NCI-H2029 treated with DMSO at 0.1 percent for 48 hours (cell line): Measurements from ENCODE around the gene ABCA9.

Experiments used
- DNase-seq: peaks from one replicate; lab custom pipeline; 2025; lab: John Stamatoyannopoulos, UW

The ABCA9 gene

DNA sequence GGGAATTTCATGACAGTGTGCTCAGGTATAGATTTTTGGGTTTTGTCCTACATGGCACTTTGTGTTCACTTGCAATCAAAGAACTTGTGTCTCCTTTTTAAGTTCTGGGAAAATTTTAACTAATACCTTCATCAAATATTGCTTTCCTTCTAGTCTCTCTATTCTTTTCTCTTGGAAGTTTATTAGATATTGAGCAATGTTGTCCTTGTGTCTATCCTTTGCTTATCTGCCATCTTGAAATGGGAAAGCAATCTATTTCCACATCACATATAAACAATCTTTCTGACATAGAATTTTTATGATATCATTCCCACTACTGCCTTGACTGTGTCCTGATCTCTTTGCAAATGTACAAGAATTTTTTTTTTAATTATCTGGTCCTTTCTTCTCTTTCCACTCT is 4.4 kb upstream of the ABCA9 start:
- no peak for DNase-seq

DNA sequence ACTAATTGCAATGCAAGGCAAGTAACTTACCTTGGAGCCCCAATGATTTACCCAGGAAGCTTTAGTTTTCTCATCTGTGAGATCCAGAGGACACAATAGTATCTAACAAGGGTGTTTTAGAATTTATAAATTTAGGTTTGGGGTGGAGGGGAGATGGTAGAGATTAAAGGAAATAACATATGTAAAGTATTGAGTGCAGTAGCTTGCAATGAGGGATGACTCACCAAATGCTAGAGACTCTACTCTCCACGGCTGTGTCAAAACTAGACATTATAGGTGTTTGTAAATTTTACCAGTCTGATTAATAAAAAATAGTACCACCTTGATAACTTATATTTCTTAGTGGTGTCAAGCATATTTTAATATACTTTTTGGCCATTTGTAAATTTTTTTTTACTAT is 3.7 kb upstream of the ABCA9 start:
- DNase-seq, result no peak

DNA sequence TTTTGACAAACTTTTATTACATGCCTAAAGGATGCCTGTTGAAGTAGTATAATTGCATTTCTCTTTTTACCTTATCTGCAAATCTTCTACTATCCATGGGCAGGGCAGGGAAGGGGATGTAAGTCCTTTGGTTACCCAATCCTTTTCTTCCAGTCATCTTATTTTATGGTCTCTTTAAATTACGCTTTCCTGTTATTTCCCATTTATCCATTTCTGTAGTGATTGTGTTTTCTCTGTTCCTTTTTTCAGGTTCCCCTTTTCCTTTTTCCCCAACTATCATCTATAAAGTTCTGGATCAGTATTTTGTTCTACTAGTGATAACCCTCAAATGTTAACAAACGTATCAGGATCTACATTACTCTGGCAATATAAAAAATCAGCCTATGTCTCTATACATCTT is 3.3 kb upstream of the ABCA9 start:
- no peak for DNase-seq

DNA sequence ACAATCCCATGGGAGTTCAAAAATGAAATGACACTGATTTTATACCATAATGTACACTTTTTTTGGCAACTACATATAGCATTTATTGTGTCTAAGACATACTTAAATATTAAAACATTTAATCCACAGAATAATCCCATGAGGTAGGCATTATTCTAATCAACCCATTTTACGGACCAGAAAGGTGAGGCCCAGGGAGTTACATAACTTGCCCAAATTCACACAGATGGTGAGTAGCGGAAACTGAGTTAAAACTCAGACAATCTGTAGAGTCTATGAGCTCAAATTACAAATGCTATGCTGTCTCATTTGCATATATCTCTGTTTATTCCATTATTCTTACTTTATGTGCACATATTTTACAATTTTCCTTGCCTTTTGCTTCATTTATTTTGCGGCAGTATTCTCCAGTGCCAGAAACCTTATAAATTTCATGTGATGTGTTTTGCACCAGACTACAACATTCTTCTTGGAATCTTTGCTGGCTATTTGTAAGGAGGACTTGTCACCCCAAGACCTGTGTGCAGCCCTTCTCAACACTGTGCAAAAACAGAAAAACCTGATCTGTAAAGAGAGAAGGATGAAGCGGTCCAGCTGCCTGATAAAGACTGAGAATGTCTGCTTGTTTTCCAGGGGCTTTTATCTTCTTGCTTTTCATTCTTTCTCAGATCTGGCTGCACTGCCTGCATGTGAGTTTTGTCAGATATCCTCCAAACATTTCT is 2.3 kb upstream of the ABCA9 start:
- no peak for DNase-seq

DNA sequence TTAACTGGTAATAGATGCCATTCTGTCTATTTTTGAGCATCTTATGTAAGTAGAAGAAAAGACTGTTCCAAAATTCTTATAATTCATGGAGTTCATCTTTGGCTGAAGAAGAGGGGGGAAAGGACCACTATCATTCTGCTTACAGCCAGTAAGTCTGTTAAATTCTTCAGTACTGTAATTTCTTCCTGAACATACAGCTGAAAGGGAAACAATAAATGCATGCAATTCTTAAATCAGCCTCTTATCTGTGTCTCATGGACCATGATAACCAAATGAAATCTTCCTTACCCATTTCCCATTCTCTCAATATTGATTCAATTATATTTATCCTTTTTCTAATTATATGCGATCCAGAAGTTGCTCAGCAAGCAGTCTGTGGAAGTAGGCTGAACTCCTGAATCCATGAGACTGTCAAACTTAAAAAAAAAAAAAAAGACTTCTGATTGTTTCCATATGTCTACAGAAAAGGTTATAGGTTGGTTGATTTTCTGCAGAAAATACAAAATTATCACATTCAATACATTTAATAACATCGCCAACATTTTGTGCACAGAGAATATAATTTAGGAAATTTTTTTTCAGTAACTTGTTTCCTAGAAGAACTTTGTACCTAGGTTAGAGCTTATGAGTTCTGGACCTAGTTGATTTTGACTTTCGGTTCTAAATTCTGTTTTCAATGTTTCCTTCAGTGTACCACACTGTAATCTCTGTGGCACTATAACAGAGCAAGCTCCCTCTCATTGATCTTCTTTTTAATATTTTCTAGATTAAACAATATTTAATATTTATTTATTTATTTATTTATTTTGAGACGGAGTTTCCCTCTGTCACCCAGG is 1.2 kb upstream of the ABCA9 start:
- DNase-seq, result no peak

DNA sequence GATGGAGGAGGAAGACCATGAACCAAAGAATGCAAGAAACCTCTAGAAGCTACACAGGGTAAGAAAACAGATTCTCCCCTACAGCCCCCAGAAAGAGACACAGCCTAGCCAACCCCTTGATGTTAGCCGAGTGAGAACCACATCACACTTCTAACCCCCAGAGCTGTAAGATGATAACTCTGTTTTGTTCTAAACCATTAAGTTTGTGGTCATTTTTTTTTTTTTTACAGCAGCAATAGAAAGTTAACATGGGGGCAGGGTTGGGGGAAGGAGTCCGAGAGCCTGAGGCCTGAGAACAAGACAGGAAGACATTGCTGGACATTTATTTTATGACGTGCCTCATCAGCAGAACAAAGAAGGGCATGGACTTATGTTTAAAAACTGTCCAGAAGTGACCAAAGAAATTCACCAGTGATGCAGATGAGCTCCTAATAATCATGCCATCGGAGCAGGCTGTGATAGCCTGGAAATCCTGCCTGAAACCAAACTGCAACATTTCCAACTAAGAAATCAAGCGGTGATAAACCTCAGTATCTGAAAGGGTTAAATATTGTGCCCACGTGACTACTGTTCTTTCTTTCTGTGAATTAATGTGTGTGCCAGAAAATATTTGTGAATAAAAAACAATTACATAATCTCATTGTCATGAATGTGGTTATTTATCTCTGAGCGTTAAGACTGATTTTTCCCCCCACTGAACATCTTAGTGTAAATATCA is 1.1 kb downstream of the ABCA9 start:
- no peak for DNase-seq

DNA sequence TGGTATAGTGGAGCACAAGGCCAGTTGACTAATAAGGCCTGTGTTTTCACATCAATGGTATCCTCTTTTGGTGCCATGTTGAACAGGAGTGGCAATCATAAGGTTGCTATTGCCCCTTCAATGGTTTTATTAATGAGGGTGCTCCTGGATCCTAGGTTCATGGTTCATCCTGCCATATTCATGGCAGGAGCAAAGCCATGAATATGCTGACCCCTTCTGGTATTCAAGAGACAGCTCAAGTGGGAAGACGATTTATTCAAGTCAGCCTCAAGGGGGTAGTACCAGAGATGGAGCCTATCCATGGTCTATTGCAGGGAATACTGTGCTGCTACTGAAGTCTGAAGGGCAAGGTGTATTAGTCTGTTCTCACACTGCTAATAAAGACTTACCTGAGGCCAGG is 2.6 kb downstream of the ABCA9 start:
- DNase-seq, result no peak

DNA sequence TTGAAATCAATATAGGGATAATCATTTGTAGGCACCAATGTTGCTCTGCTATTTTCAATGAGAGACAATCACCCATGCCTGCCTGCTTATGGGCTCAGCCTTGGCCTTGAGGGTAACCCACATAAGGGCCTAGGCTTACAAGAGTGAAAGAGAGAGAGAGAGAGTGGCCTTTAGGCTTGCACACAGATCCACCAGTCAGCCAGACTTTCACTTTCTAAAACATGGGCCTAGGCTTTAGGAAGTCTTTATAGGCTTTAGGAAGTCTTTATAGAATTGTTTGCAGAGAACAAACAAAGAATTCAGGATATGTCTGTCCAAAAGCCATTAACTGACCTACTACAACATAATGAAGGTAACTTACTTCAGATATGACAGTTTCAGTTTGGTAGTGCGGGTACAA is 3.4 kb downstream of the ABCA9 start:
- no peak for DNase-seq

DNA sequence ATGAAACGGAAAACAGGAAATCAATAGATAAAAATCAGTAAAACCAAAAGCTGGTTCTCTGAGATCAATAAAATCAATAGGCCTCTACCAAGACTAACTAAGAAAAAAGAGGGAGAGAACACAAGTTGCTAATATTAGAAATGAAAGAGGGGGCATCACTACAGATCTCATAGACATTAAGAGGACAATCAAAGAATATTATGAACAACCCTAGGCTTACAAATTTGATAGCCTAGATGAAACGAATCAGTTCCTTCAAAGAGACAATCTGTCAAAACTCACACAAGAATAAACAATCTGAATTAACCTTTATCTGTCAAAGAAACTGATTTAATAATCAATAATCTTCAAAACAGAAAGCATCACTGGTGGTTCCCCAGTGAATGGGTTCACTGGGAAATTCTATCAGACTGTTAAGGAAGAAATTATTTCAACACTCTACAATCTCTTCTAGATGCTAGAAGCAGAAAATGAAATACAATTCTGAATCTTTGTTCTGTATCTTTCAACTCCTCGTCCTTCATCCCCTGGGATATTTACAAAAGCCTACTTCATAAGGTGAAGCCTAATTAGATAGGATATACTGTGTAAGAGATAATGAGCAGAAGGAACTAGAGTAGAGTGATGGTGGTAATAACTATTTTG is 4.4 kb downstream of the ABCA9 start:
- no peak for DNase-seq

DNA sequence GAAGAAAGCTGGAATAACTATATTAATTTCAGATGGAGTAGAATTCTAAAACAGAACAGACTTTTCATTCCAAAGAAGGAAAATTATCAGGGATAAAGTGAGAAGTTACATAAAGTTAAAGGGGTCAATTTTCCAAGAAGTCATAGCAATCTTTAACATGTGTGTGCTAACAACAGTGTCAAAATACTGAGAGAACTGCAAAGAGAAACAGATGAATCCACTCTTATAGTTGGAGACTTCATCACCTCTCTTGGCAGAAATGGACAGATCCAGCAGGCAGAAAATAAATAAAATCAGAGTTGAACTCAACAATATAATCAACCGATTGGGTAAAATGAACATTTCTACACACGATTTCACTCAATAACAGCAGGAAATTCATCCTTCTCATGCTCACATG is 5.4 kb downstream of the ABCA9 start:
- no peak for DNase-seq

DNA sequence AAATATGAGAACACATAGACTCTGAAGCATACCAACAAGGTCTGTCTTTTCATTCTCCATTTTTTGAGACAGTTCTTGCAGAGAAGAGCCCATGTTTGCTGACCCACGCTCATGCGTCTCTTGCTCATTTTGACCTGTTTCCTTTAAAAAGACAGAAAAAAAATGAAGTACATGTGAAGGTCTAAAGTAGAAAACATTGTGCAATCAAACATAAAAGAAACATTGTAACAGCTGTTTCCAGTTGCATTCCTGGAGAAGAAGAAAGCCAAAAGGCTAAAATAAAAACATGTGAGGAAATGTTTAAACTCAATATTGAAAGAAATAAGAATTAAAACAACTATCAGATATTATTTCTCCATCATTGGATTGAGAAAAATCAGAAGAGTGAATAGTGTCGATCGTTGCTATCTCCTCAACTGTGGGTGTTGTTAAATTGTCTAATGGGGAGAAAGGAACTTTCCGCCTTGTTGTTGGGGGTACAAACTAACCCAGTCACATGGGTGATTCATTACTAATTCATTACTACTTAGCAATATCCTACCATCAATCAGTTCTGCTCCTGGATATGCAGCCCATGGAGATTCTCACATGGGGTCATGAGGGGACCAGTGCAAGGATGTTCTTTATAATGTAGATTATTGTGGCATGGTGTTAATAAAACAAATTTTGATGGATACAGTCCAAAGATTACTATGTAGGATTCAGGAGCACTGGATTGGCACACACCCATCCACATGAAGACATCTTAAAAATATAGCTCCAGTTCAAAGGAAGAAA is 9.5 kb downstream of the ABCA9 start:
- DNase-seq, result no peak

DNA sequence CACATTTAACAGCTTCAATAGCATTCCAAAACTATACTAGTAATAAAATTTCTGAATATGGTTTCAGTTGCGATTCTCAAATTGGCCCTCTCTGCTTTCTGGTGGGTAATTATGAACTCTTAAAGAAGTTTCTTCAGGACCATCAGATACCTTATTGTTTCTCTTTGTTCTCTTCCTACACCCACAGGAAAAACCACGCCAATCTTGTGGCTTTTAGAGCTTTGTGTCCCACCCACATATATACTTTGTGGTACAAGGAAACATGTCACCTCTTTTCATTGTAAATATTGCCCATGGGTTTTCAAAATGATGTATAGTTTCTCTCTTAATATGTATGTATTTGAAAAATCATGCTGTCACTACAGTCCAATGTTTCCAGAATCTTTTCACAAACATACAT is 12.1 kb downstream of the ABCA9 start:
- DNase-seq, result no peak

DNA sequence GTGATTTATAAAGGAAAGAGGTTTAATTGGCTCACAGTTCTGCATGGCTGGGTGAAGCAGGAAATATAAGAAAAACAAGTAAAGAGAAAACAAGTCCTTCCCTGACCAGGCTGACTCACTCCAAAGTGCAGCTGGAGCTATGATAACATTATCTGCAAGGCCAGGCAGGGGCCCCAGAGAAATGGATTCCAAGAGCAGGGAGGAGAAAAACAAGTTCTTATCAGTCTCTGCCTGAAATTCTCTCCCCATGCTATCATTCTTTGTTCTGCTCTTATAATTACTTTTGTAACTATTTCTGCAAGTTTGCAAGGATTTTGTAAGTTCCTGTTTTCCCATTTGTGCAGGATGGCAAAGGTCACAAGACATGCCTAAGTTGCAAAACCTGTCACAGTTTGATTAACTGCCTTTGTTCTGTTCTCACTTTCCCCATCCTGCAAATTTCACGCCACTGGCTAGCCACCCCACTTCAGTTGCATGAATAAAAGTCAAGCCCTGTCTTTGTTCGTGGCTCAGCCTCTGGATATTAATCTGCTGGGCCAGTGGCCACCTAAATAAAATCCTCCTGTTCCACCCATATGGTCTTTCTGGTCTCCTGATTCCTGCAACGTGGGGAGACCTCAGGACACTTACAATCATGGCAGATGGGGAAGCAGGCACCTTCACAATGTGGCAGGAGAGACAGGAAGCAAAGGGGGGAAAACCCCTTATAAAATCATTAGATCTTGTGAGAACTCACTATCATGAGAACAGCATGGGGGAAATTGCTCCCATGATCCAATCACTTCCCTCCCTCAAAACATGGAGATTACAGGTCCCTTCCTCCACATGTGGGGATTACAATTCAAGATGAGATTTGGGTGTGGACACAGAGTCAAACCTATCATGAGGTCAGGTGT is 13.1 kb downstream of the ABCA9 start:
- DNase-seq, result no peak

DNA sequence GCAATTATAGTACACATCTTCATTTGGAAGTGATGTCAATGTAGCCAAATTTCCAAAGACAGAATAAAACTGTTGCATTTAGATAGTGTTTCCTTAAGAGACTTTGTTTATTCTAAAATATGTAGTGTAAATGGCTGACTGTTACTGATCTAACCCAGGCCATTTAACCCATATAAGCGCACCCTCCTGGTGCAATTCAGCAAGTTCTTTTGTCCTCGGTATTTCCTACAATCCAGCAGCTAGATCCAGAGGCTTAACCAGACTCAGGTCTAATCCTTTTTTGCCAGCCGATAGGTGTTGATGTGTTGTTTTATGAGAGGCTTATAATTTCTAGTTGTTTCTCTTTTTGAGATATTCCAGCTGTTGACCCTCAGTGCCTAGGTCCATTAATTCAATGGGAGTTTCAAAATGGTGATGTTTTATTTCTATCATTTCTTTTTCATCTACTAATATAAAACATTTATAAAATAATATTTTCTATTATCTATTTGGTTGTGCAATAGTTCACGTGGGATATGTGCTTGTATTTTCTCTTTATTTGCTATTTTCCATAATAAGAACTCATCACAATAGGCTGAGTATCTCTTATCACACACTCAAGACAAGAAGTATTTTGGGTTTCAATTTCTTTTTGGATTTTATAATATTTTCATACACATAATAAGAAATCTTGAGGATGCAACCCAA is 14.5 kb downstream of the ABCA9 start:
- no peak for DNase-seq

DNA sequence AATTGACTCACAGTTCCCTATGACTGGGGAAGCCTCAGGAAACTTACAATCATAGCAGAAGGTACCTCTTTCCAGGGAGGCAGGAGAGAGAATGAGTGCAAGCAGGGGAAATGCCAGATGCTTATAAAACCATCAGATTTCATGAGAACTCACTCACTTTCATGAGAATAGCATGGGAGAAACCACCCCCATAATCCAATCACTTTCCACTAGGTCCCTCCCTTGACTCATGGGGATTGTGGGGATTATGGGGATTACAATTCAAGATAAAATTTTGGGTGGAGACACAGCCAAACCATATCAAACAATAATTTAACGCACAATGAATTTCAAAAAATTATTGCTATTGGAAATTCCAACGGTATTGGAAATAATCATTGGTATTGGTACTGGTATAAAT is 15.1 kb downstream of the ABCA9 start:
- DNase-seq, result no peak

DNA sequence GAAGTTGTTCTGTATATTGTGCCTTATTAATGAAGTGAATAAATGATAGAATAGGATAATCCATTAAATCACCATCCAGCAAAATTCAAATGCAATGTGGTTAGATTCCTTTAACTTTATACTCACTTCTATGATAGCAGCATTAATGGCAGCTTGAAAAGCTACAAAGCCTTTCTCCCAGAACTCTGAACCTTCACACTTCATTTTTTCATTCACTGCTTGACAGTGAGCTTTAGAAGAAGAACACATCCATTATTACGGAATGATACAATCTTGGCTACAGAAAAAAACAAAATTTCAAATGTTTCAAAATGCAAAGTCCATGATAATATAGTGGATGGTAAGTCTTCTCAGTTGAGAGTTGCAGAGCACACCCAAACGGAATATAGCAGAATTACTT is 16.4 kb downstream of the ABCA9 start:
- no peak for DNase-seq

DNA sequence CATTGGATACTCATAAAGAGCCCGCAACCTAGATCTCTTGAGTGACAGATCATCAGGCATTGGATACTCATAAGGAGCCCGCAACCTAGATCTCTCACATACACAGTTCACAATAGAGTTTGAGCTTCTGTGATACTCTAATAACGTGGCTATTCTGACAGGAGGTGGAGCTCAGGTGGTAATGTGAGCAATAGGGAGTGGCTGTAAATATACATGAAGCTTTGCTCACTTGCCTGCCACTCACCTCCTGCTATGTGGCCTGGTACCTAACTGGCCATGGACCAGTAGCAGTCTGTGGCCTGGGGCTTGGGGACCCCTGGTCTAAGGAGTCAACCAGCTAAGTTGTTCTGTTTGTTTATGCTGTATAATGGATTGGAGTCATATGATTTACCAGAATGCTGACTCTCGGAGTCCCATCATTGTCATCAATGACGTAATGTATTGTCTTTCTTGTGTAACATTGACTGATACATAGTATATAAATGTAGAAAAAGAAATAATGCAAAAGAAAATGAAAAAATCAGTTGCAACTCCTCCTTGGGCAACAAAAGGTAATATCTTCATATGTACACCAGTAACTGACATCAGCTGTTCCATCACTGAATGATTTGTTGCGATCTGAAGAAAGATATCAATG is 17.5 kb downstream of the ABCA9 start:
- no peak for DNase-seq

DNA sequence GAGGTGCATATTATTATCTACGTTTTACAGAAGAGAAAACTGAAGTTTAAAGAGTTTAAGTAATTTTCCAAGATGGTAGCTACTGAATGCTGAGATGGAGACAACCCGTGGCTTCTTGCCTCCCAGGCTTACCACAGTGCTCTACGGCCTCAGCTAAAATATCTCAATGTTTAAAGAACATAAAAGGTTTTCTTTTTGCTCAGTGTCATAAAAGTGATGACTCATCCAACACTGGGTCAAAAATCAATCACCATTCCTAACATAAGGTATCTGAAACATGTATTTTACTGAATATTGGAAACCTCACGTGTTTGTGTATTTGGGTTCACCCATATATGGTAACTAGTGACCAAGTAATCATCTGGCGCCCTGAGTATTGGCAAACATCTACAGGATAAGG is 18.4 kb downstream of the ABCA9 start:
- DNase-seq, result no peak

DNA sequence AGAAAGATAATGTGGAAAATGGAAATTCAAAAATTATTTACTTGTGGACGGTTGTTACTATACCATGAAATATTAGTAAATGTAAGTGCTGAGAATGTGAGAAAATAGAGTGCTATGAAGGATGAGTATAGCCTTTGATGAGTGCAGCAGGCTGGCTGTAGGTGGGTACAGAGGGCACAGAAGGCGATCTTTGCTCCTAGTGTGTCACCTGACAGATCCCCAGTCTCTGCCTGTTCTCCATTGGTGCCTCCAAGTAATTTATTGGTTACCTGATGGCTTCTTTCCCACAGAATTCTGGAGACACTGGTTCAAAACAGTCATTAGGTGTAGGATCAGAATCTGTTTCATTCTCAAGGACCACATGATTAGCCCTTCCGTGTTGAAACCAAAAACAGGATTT is 28.9 kb downstream of the ABCA9 start:
- no peak for DNase-seq

DNA sequence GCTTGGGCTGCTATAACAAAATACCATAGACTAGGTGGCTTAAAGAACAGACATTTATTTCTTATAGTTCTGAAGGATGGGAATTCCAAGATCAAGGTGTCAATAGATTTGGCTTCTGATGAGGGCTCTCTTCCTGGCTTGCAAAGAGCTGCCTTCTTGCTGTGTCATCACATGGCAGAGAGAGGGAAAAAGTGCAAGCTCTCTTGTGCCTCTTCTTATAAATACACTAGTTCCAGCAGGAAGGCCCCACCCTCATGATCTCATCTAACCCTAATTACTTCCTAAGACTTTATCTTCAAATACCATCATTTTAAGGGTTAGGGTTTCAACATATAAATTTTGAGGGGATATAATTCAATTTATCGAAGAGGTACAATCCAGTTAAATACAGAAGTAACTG is 30.6 kb downstream of the ABCA9 start:
- no peak for DNase-seq
